HepG2 (cell line): Measurements from ENCODE around the gene INO80B. TPM values are rescaled to one million over a fixed set of nuclear protein-coding genes. Genes with fewer than 3 reads are reported as not detected.
A peak's percentile ranks its signal among the peaks of the same experiment; 100 is the strongest.

ENCODE experiments used
- ARNT2 ChIP-seq: sonication (generic); formaldehyde crosslinking; IDR thresholded peaks from 2 replicates; pipeline ENCODE4 v1.8.0; 2022; ENCODE audit warnings: mild to moderate bottlenecking, low read depth, missing genetic modification reagents, moderate library complexity
- ATF4 ChIP-seq, 2 experiments: fragments of 450-650 bp in 1 of 2; sonication (generic) in 1 of 2; formaldehyde crosslinking; IDR thresholded peaks; 2 replicates each; pipeline versions ENCODE4 v1.5.0 to v1.8.0; 2020 to 2022; ENCODE audit warnings: mild to moderate bottlenecking in 1 of 2, missing genetic modification reagents in 1 of 2
- BRF2 ChIP-seq: sonication (generic); formaldehyde crosslinking; IDR thresholded peaks from 2 replicates; pipeline ENCODE4 v1.8.1; 2022; ENCODE audit warnings: mild to moderate bottlenecking, missing genetic modification reagents
- CC2D1A ChIP-seq: sonication (generic); formaldehyde crosslinking; IDR thresholded peaks from 2 replicates; pipeline ENCODE4 v1.8.1; 2023; ENCODE audit warnings: mild to moderate bottlenecking, missing genetic modification reagents
- CHCHD3 ChIP-seq: sonication (generic); formaldehyde crosslinking; IDR thresholded peaks from 2 replicates; pipeline ENCODE4 v1.8.0; 2022; ENCODE audit warnings: mild to moderate bottlenecking, missing genetic modification reagents, moderate library complexity
- GATA4 ChIP-seq: sonication (generic); IDR thresholded peaks from 2 replicates; pipeline ENCODE4 v1.6.1; 2016; ENCODE audit warnings: antibody characterized with exemption, low read depth, borderline replicate concordance
- HINFP ChIP-seq: sonication (generic); formaldehyde crosslinking; IDR thresholded peaks from 2 replicates; pipeline ENCODE4 v1.4.0; 2020; ENCODE audit warnings: low read depth, mild to moderate bottlenecking, missing genetic modification reagents
- LCORL ChIP-seq, 2 experiments: fragments of 450-650 bp in 1 of 2; sonication (generic) in 1 of 2; formaldehyde crosslinking in 1 of 2; IDR thresholded peaks; 2 replicates each; pipeline versions ENCODE4 v1.5.0 to v1.6.1; 2017 to 2020; ENCODE audit warnings: antibody characterized with exemption in 1 of 2, missing genetic modification reagents in 1 of 2
- NCOR1 ChIP-seq: fragments of 200-600 bp; sonication (generic); IDR thresholded peaks from 2 replicates; pipeline ENCODE4 v1.7.0; 2017; ENCODE audit warnings: antibody characterized with exemption, low read length, borderline replicate concordance
- RNF2 ChIP-seq: fragments of 450-650 bp; conservative IDR thresholded peaks from 2 replicates; pipeline ENCODE4 v1.6.1; 2016; ENCODE audit warnings: low read depth
- SPEN ChIP-seq: sonication (generic); formaldehyde crosslinking; IDR thresholded peaks from 2 replicates; pipeline ENCODE4 v1.5.1; 2020; ENCODE audit warnings: low read depth, mild to moderate bottlenecking, missing genetic modification reagents
- THYN1 ChIP-seq: sonication (generic); formaldehyde crosslinking; IDR thresholded peaks from 2 replicates; pipeline ENCODE4 v1.8.1; 2023; ENCODE audit warnings: low read depth, mild to moderate bottlenecking, moderate library complexity, missing genetic modification reagents, borderline replicate concordance
- YEATS4 ChIP-seq: sonication (generic); formaldehyde crosslinking; IDR thresholded peaks from 2 replicates; pipeline ENCODE4 v1.4.0; 2020; ENCODE audit warnings: missing genetic modification reagents, borderline replicate concordance
- ZBTB4 ChIP-seq: sonication (generic); formaldehyde crosslinking; IDR thresholded peaks from 2 replicates; pipeline ENCODE4 v1.4.0; 2020; ENCODE audit warnings: missing genetic modification reagents, mild to moderate bottlenecking, borderline replicate concordance
- ZFP36L1 ChIP-seq: sonication (generic); formaldehyde crosslinking; IDR thresholded peaks from 2 replicates; pipeline ENCODE4 v1.8.0; 2022; ENCODE audit warnings: mild to moderate bottlenecking, missing genetic modification reagents, moderate library complexity
- ZNF260 ChIP-seq: sonication (generic); formaldehyde crosslinking; IDR thresholded peaks from 2 replicates; pipeline ENCODE4 v1.4.0; 2020; ENCODE audit warnings: missing genetic modification reagents, low read depth, mild to moderate bottlenecking, borderline replicate concordance
- ZNF687 ChIP-seq: sonication (generic); formaldehyde crosslinking; IDR thresholded peaks from 2 replicates; pipeline ENCODE4 v1.5.1; 2020; ENCODE audit warnings: mild to moderate bottlenecking, missing genetic modification reagents, moderate library complexity
- polyA plus RNA-seq, 8 experiments: library from polyadenylated mRNA; depleted of rRNA in 3 of 8; stranded (reverse) in 7 of 8; unstranded in 1 of 8; fragments of >200 nt; fragmentation: Illumina TruSeq in 4 of 8; extraction: Trizol in 4 of 8; gene quantifications; 2 replicates each; pipeline versions ENCODE4 v1.2.1 to v1.2.3, GENCODE V29; 2011 to 2016; ENCODE audit warnings: low read depth in 4 of 8, missing spikeins in 1 of 8, mixed read lengths in 1 of 8; ENCODE audit not compliant: insufficient read depth in 1 of 8
- total RNA-seq, 5 experiments: library from RNA; depleted of rRNA; stranded (reverse); fragments of >200 nt; fragmentation: Illumina TruSeq; extraction: Trizol; gene quantifications; 2 replicates each; pipeline ENCODE4 v1.2.3, GENCODE V29; 2016; ENCODE audit warnings: low read depth in 1 of 5

Gene INO80B
- total and polyA plus RNA-seq, 2 of the 13 experiments (the other 11 are each of a cell fraction or from before 2014, with no cell fraction given), result 6.2 to 14.5 TPM

- no peak for TF ChIP-seq ZFP36L1 (CRISPR knock-in tag)
- no peak for TF ChIP-seq ZNF260 (CRISPR knock-in tag)
- no peak for TF ChIP-seq LCORL (IDR thresholded peaks at IDR 0.05)
- peak; percentile 80; the same call in 1 of the 2 replicates for TF ChIP-seq LCORL (CRISPR knock-in tag; IDR thresholded peaks at IDR 0.05)
- TF ChIP-seq NCOR1, result no peak
- no peak for TF ChIP-seq RNF2
- TF ChIP-seq YEATS4 (CRISPR knock-in tag), result no peak
- TF ChIP-seq ZBTB4 (CRISPR knock-in tag), result no peak
- no peak for TF ChIP-seq HINFP
- TF ChIP-seq ARNT2, result no peak
- TF ChIP-seq SPEN (CRISPR knock-in tag), result peak; percentile 64; the same call in 1 of the 2 replicates
- TF ChIP-seq BRF2 (CRISPR knock-in tag), result no peak
- TF ChIP-seq ZNF687, result peak; percentile 77
- TF ChIP-seq GATA4, result no peak
- no peak for TF ChIP-seq CC2D1A (CRISPR knock-in tag)
- no peak for TF ChIP-seq ATF4 (CRISPR knock-in tag; IDR thresholded peaks at IDR 0.05)
- TF ChIP-seq THYN1 (CRISPR knock-in tag), result no peak
- no peak for TF ChIP-seq CHCHD3 (CRISPR knock-in tag)
These were observed 41.7 kb upstream of the INO80B start (continued) for GRCh38 chr2:74413001-74413698.
